ENCODE measurements around the gene HHIP. TPM values are rescaled to one million over a fixed set of nuclear protein-coding genes. Genes with fewer than 3 reads are reported as not detected.
"Not testable (repeated sequence)": the region's sequence is repeated elsewhere in the genome, so short reads cannot be mapped to it uniquely, and the experiment has no call there.

Gene HHIP
- total RNA-seq, 1 experiment from 2014 or later: 161 TPM

DNA sequence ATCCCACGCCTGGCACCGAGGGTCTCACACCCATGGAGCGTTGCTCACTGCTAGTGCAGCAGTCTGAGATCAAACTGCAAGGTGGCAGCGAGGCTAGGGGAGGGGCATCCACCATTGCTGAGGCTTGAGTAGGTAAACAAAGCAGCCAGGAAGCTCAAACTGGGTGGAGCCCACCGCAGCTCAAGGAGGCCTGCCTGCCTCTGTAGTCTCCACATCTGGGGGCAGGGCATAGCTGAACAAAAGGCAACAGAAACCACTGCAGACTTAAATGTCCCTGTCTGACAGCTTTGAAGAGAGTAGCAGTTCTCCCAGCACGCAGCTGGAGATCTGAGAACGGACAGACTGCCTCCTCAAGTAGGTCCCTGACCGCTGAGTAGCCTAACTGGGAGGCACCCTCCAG lies 146.0 kb downstream of the HHIP start:
- H3K4me3 ChIP-seq; H3K9me3 ChIP-seq (replicated peaks); H3K27me3 ChIP-seq; DNase-seq; H3K27ac ChIP-seq; H3K36me3 ChIP-seq; H3K4me1 ChIP-seq: not testable (repeated sequence)
